Sigmoid colon (tissue), 4 donors: Measurements from ENCODE around the gene ZNF366.

Experiments used
- EP300 ChIP-seq, 4 donors: sonication (generic); formaldehyde crosslinking; IDR thresholded peaks; one replicate each; pipeline ENCODE4 v1.6.1; 2017; ENCODE audit warnings: antibody characterized with exemption in 4 of 4
- TF ChIP-seq, protein P1 (sequence below), 4 experiments: fragments of 450-650 bp in 3 of 4; fragments of 200-600 bp in 1 of 4; IDR thresholded peaks; one replicate each; pipeline ENCODE4 v1.5.1; 2016 to 2019; ENCODE audit warnings: antibody characterized with exemption in 4 of 4, mild to moderate bottlenecking in 3 of 4, moderate library complexity in 2 of 4

GRCh38 chr5:72494623-72495124 lies 12.5 kb downstream of the ZNF366 start:
- no peak for TF ChIP-seq EP300 (IDR thresholded peaks at IDR 0.05)
- TF ChIP-seq, protein P1, sequence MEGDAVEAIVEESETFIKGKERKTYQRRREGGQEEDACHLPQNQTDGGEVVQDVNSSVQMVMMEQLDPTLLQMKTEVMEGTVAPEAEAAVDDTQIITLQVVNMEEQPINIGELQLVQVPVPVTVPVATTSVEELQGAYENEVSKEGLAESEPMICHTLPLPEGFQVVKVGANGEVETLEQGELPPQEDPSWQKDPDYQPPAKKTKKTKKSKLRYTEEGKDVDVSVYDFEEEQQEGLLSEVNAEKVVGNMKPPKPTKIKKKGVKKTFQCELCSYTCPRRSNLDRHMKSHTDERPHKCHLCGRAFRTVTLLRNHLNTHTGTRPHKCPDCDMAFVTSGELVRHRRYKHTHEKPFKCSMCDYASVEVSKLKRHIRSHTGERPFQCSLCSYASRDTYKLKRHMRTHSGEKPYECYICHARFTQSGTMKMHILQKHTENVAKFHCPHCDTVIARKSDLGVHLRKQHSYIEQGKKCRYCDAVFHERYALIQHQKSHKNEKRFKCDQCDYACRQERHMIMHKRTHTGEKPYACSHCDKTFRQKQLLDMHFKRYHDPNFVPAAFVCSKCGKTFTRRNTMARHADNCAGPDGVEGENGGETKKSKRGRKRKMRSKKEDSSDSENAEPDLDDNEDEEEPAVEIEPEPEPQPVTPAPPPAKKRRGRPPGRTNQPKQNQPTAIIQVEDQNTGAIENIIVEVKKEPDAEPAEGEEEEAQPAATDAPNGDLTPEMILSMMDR (IDR thresholded peaks at IDR 0.05) = no peak
